IMR-90 (cell line): ENCODE results near the gene C10orf90. TPM values are rescaled to one million over a fixed set of nuclear protein-coding genes. Genes with fewer than 3 reads are reported as not detected.

Experiments used
- ATAC-seq: fragments of 200-7000 bp; cut with Tn5 transposase; 2 replicates; pipeline ENCODE4 v1.9.1; 2020; ENCODE audit warnings: low read depth, mild to moderate bottlenecking, moderate library complexity
- BruUV-seq: library from RNA; stranded (reverse); fragments of 400-500 nt; replicated peaks from 2 replicates; lab custom pipeline; 2021; lab: Mats Ljungman, UMichigan
- CTCF ChIA-PET: fragments of 300-600 bp; formaldehyde crosslinking; extraction: SDS; loops from one replicate; lab custom pipeline; 2021; ENCODE audit warnings: antibody characterized with exemption; lab: Yijun Ruan, JAX
- POLR2A ChIA-PET: fragments of 300-600 bp; sonication (Branson Sonifier 250); formaldehyde crosslinking; loops from one replicate; lab custom pipeline; 2022; ENCODE audit warnings: antibody characterized with exemption; ENCODE audit not compliant: unreplicated experiment; lab: Charles Lee
- DNase-seq: peaks from one replicate; pipeline ENCODE4 v3.0.0; 2013
- H2AFZ ChIP-seq: replicated peaks from 2 replicates; pipeline ENCODE3; 2013; ENCODE audit warnings: low read length, mild to moderate bottlenecking; ENCODE audit not compliant: poor library complexity
- H2AK5ac ChIP-seq: 2 replicates; pipeline ENCODE4 v1.6.1; 2013; ENCODE audit warnings: low read depth, low read length, inconsistent platforms
- H2AK9ac ChIP-seq: replicated peaks from 2 replicates; pipeline ENCODE3; 2013; ENCODE audit warnings: mild to moderate bottlenecking, low read depth, low read length, moderate library complexity; ENCODE audit not compliant: poor library complexity
- H2BK120ac ChIP-seq: 2 replicates; pipeline ENCODE4 v1.6.1; 2013; ENCODE audit warnings: low read depth, low read length, inconsistent platforms
- H2BK15ac ChIP-seq: 3 replicates; pipeline ENCODE4 v1.6.1; 2013; ENCODE audit warnings: low read depth, low read length, inconsistent platforms
- H2BK20ac ChIP-seq: 2 replicates; pipeline ENCODE4 v1.6.1; 2013; ENCODE audit warnings: low read depth, mild to moderate bottlenecking, inconsistent platforms, low read length, moderate library complexity
- H2BK5ac ChIP-seq: 2 replicates; pipeline ENCODE4 v1.6.1; 2013; ENCODE audit warnings: mild to moderate bottlenecking, low read depth, low read length, inconsistent platforms; ENCODE audit not compliant: poor library complexity, severe bottlenecking
- H3K14ac ChIP-seq: replicated peaks from 2 replicates; pipeline ENCODE4 v1.6.1; 2013; ENCODE audit warnings: low read depth, low read length, inconsistent platforms
- H3K18ac ChIP-seq: 2 replicates; pipeline ENCODE4 v1.6.1; 2013; ENCODE audit warnings: low read depth, low read length, control low read depth
- H3K23ac ChIP-seq: 2 replicates; pipeline ENCODE4 v1.6.1; 2013; ENCODE audit warnings: low read depth, low read length, inconsistent platforms
- H3K27ac ChIP-seq: 2 replicates; pipeline ENCODE4 v1.5.1; 2013; ENCODE audit warnings: mild to moderate bottlenecking, control low read depth, low read length; ENCODE audit not compliant: insufficient read depth
- H3K27me3 ChIP-seq: 2 replicates; pipeline ENCODE4 v1.6.1; 2013; ENCODE audit warnings: low read length; ENCODE audit not compliant: control insufficient read depth, insufficient read depth
- H3K36me3 ChIP-seq: 2 replicates; pipeline ENCODE4 v1.6.1; 2013; ENCODE audit warnings: low read length, mixed read lengths; ENCODE audit not compliant: control insufficient read depth, insufficient read depth
- H3K4ac ChIP-seq: 2 replicates; pipeline ENCODE4 v1.6.1; 2013; ENCODE audit warnings: low read depth, low read length, inconsistent platforms
- H3K4me1 ChIP-seq: 2 replicates; pipeline ENCODE4 v1.6.1; 2013; ENCODE audit warnings: low read length, mixed read lengths; ENCODE audit not compliant: control insufficient read depth, insufficient read depth
- H3K4me2 ChIP-seq: 2 replicates; pipeline ENCODE4 v1.6.1; 2013; ENCODE audit warnings: low read depth, mild to moderate bottlenecking, control low read depth, low read length, moderate library complexity
- H3K4me3 ChIP-seq: 2 replicates; pipeline ENCODE4 v1.5.1; 2013; ENCODE audit warnings: low read depth, mild to moderate bottlenecking, control low read depth, low read length, moderate library complexity; ENCODE audit not compliant: insufficient read depth
- H3K56ac ChIP-seq: 2 replicates; pipeline ENCODE4 v1.6.1; 2013; ENCODE audit warnings: low read length, inconsistent platforms; ENCODE audit not compliant: insufficient read depth; ENCODE audit errors: extremely low read depth
- H3K79me1 ChIP-seq, 2 experiments: 2 replicates each; pipeline ENCODE4 v1.6.1; 2013; ENCODE audit warnings: low read length in 2 of 2, inconsistent platforms in 1 of 2, low read depth in 1 of 2
- H3K9ac ChIP-seq: 2 replicates; pipeline ENCODE4 v1.6.1; 2013; ENCODE audit warnings: low read depth, low read length, control low read depth
- H3K9me1 ChIP-seq: 2 replicates; pipeline ENCODE4 v1.6.1; 2013; ENCODE audit warnings: low read length, inconsistent platforms; ENCODE audit not compliant: insufficient read depth
- H3K9me3 ChIP-seq: 2 replicates; pipeline ENCODE4 v1.6.1; 2013; ENCODE audit warnings: low read length; ENCODE audit not compliant: control insufficient read depth, insufficient read depth
- H4K20me1 ChIP-seq: 2 replicates; pipeline ENCODE4 v1.6.1; 2013; ENCODE audit warnings: low read length, inconsistent platforms; ENCODE audit not compliant: insufficient read depth
- H4K5ac ChIP-seq: 2 replicates; pipeline ENCODE4 v1.6.1; 2013; ENCODE audit warnings: mild to moderate bottlenecking, low read depth, low read length, control low read depth
- H4K8ac ChIP-seq, 2 experiments: 2 replicates each; pipeline ENCODE4 v1.6.1; 2013; ENCODE audit warnings: low read depth in 2 of 2, low read length in 2 of 2, control low read depth in 1 of 2, inconsistent platforms in 1 of 2
- H4K91ac ChIP-seq: 2 replicates; pipeline ENCODE4 v1.6.1; 2013; ENCODE audit warnings: low read depth, low read length, inconsistent platforms; ENCODE audit not compliant: insufficient read depth
- BHLHE40 ChIP-seq: fragments of 150-350 bp; IDR thresholded peaks from 2 replicates; pipeline ENCODE4 v1.6.1; 2016; ENCODE audit warnings: mild to moderate bottlenecking, low read depth, low read length
- CTCF ChIP-seq: conservative IDR thresholded peaks from 2 replicates; pipeline ENCODE4 v1.5.1; 2012; ENCODE audit warnings: mild to moderate bottlenecking, low read depth, low read length, improper control_type of control experiment
- MAFK ChIP-seq: IDR thresholded peaks from 2 replicates; pipeline ENCODE4 v1.6.1; 2012; ENCODE audit warnings: low read depth, low read length, improper control_type of control experiment
- WGBS, 2 experiments: methylation state at CpG; one replicate each; pipeline versions ENCODE4 v1.1.5 to v1.1.7; 2013; ENCODE audit warnings: missing lambda C conversion rate in 2 of 2; ENCODE audit not compliant: insufficient read length in 1 of 2; ENCODE audit errors: extremely low coverage in 2 of 2; 5-methylcytosine and 5-hydroxymethylcytosine counted together
- dilution Hi-C: fragments of 300-500 bp; cut with HindIII; formaldehyde crosslinking; loops from one replicate; pipeline ENCODE4 v1.14.3; 2018; ENCODE audit warnings: low sequenced_read_pairs; ENCODE audit not compliant: unreplicated experiment
- in situ Hi-C: fragments of 300-500 bp; cut with MboI; formaldehyde crosslinking; loops from 3 replicates; pipeline ENCODE4 v1.14.3; 2019; ENCODE audit warnings: low sequenced_read_pairs, inconsistent platforms, mixed read lengths
- intact Hi-C: fragments of 100-400 bp; cut with micrococcal nuclease; formaldehyde crosslinking; loops from 2 replicates; pipeline ENCODE4 v1.10.0; 2022
- polyA plus RNA-seq, 3 experiments: library from polyadenylated mRNA; depleted of rRNA; stranded (reverse); fragments of >200 nt; gene quantifications; 2 replicates each; pipeline ENCODE4 v1.2.3, GENCODE V29; 2012; ENCODE audit warnings: low replicate concordance in 1 of 3
- total RNA-seq: library from RNA; depleted of rRNA; stranded (reverse); fragments of >200 nt; gene quantifications from 2 replicates; pipeline ENCODE4 v1.2.3, GENCODE V29; 2012

The C10orf90 gene
- total and polyA plus RNA-seq, 2 of the 4 experiments (the other 2 are of a cell fraction), result 0.05 to 0.18 TPM

GRCh38 chr10:126524526-126524925 lies 146.0 kb downstream of the C10orf90 start:
- H3K56ac ChIP-seq, result no peak overlapping the region
- no TSS peak for BruUV-seq
- in situ Hi-C loops (no loop called here), intact Hi-C loops (no loop called here), dilution Hi-C loops (no loop called here)
- CTCF ChIA-PET, result no interaction called here
- H2BK5ac ChIP-seq, result no peak overlapping the region
- H2BK20ac ChIP-seq, result no peak overlapping the region
- TF ChIP-seq MAFK, result no peak
- no peak for TF ChIP-seq BHLHE40
- no peak for TF ChIP-seq CTCF
- ATAC-seq, result no peak
- no peak overlapping the region for H3K27ac ChIP-seq
- no peaks in the 10 kb centered on the region for H3K9me1 ChIP-seq
- no peaks in the 10 kb centered on the region for H3K79me1 ChIP-seq
- no peak overlapping the region for H3K4me2 ChIP-seq
- no peak overlapping the region for H3K4me3 ChIP-seq
- H3K18ac ChIP-seq, result no peak overlapping the region
- H4K20me1 ChIP-seq, result no peaks in the 10 kb centered on the region
- H3K36me3 ChIP-seq, result no peaks in the 10 kb centered on the region
- H3K23ac ChIP-seq, result no peak overlapping the region
- POLR2A ChIA-PET, result no interaction called here
- H2BK120ac ChIP-seq, result no peak overlapping the region
- no peak overlapping the region for H2AFZ ChIP-seq
- no peak overlapping the region for H3K14ac ChIP-seq
- no peaks in the 10 kb centered on the region for H3K4me1 ChIP-seq
- no peak overlapping the region for H2BK15ac ChIP-seq
- H2AK5ac ChIP-seq, result no peak overlapping the region
- H4K5ac ChIP-seq, result no peak overlapping the region
- H4K8ac ChIP-seq, result no peak overlapping the region
- no peak overlapping the region for H4K91ac ChIP-seq
- peaks cover 9% of the 10 kb centered on the region; the same call in 1 of the 2 replicates for H3K27me3 ChIP-seq
- DNase-seq, result no peak
- WGBS, 2 experiments, result no CpG with 5 or more reads among the region's 6 CpGs
- no peak overlapping the region for H2AK9ac ChIP-seq
- H3K9me3 ChIP-seq, result no peaks in the 10 kb centered on the region
- no peak overlapping the region for H3K4ac ChIP-seq
- no peak overlapping the region for H3K9ac ChIP-seq
